Prostate gland (tissue), 2 donors: Measurements from ENCODE around the gene PRKCG. TPM values are rescaled to one million over a fixed set of nuclear protein-coding genes. Genes with fewer than 3 reads are reported as not detected.
"Not testable (repeated sequence)": the region's sequence is repeated elsewhere in the genome, so short reads cannot be mapped to it uniquely, and the experiment has no call there.

Experiments
- DNase-seq: peaks from one replicate; pipeline ENCODE4 v3.0.0-alpha.2; 2019; ENCODE audit warnings: low spot score
- H3K27ac ChIP-seq, 2 donors: fragments of 200-600 bp; sonication (generic); 2 replicates each; pipeline ENCODE4 v1.5.1; 2017 to 2019
- H3K27me3 ChIP-seq: fragments of 200-600 bp; sonication (generic); replicated peaks from 2 replicates; pipeline ENCODE4 v1.5.1; 2019; ENCODE audit not compliant: insufficient read depth
- H3K36me3 ChIP-seq, 2 donors: fragments of 200-600 bp; sonication (generic); 1 replicate in 1 of 2; 2 replicates in 1 of 2; pipeline versions ENCODE4 v1.5.1 to v1.8.1; 2017 to 2019
- H3K4me1 ChIP-seq: fragments of 200-600 bp; sonication (generic); replicated peaks from 2 replicates; pipeline ENCODE4 v1.5.1; 2019
- H3K4me3 ChIP-seq, 2 donors: fragments of 200-600 bp; sonication (generic); 2 replicates each; pipeline ENCODE4 v1.5.1; 2017 to 2019
- H3K9me3 ChIP-seq: fragments of 200-600 bp; sonication (generic); 2 replicates; pipeline ENCODE4 v1.5.1; 2017
- POLR2A ChIP-seq: fragments of 450-650 bp; IDR thresholded peaks from one replicate; pipeline ENCODE4 v1.6.1; 2016; ENCODE audit warnings: antibody characterized with exemption, mild to moderate bottlenecking
- POLR2AphosphoS5 ChIP-seq: sonication (generic); formaldehyde crosslinking; IDR thresholded peaks from one replicate; pipeline ENCODE4 v1.6.1; 2017; ENCODE audit warnings: antibody characterized with exemption
- WGBS: methylation state at CpG from one replicate; pipeline ENCODE4 v1.1.5; 2018; 5-methylcytosine and 5-hydroxymethylcytosine counted together
- intact Hi-C: fragments of 100-400 bp; cut with DNase I; formaldehyde crosslinking; loops from one replicate; pipeline ENCODE4 v1.14.2; 2022
- total RNA-seq, 2 donors: library from RNA; depleted of rRNA; stranded (reverse); fragments of >200 nt; gene quantifications; one replicate each; pipeline ENCODE4 v1.1.0, GENCODE V29; 2016
- TF ChIP-seq, protein P1 (sequence below), 4 experiments: fragments of 200-600 bp in 2 of 4; fragments of 450-650 bp in 2 of 4; sonication (generic) in 2 of 4; IDR thresholded peaks; 1 replicate in 3 of 4; 2 replicates in 1 of 4; pipeline ENCODE4 v1.5.1; 2016 to 2019; ENCODE audit warnings: antibody characterized with exemption in 4 of 4, mild to moderate bottlenecking in 2 of 4, moderate library complexity in 2 of 4

Gene PRKCG
- total RNA-seq, 2 donors from 2014 or later, result 0.97 TPM; not detected in 1

DNA sequence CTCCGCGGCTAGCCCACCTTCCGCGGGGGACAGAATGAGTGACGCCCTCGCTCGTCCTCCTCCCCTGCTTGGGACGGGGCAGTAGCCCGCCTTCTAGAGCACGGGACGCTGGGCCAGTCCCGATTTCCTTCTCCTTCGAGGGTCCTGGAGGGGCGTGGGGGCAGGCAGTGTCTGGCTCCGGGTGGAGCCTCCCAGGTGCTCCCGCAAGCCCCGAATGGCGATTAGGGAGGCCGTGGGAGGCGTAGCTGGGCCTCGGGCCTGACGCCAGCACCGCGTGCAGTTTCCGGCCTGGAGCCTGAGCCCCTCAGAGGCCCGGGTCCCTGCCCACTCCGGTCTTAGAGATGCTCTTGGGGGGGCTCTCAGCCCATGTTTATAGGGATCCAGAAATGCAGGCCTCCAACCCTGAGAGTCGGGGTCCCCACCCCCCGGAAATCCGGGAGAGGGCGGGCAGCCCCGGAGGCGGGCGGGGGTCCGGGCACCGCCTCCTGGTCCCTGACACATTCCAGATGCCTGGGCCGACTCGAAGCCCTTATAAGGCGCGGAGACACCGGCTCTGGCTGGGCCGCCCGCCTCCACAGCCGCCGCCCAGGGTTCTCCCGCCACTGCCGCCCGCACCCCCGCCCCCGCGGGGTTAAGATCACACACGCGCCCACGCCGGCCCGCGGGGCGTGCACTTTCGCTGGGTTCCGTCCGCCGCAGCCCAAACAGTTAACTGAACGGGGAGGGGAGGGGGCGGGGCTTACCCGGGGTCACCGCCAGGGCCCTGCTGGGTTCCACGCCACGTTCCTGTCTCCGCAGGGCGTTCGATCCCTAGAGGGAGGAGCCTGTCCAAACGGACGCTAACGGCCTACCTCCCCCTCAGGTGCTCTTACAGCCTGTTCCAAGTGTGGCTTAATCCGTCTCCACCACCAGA, 12.8 kb upstream of the PRKCG start:
- under 1% methylated on average over 68 of the region's 75 CpGs for WGBS
- no peaks in the 10 kb centered on the region for H3K27me3 ChIP-seq
- DNase-seq, result peak; percentile 82
- peak overlapping the region; percentile 90 to 93 for H3K27ac ChIP-seq
- H3K36me3 ChIP-seq, result peaks cover 8 to 12% of the 10 kb centered on the region in 2 donors
- TF ChIP-seq, protein P1, sequence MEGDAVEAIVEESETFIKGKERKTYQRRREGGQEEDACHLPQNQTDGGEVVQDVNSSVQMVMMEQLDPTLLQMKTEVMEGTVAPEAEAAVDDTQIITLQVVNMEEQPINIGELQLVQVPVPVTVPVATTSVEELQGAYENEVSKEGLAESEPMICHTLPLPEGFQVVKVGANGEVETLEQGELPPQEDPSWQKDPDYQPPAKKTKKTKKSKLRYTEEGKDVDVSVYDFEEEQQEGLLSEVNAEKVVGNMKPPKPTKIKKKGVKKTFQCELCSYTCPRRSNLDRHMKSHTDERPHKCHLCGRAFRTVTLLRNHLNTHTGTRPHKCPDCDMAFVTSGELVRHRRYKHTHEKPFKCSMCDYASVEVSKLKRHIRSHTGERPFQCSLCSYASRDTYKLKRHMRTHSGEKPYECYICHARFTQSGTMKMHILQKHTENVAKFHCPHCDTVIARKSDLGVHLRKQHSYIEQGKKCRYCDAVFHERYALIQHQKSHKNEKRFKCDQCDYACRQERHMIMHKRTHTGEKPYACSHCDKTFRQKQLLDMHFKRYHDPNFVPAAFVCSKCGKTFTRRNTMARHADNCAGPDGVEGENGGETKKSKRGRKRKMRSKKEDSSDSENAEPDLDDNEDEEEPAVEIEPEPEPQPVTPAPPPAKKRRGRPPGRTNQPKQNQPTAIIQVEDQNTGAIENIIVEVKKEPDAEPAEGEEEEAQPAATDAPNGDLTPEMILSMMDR (IDR thresholded peaks at IDR 0.05), result peak; percentile 13 to 72 (median 43)
- TF ChIP-seq POLR2A (peak; percentile 65), POLR2AphosphoS5 (peak; percentile 90)
- peak overlapping the region; percentile 64 to 80 for H3K4me3 ChIP-seq
- intact Hi-C loops, result loop anchor here (10.0 kb wide), 1 partner anchor 266 kb away; the partner anchor contains the start of gene CNOT3
- H3K9me3 ChIP-seq, result no peaks in the 10 kb centered on the region
- no peaks in the 10 kb centered on the region for H3K4me1 ChIP-seq

DNA sequence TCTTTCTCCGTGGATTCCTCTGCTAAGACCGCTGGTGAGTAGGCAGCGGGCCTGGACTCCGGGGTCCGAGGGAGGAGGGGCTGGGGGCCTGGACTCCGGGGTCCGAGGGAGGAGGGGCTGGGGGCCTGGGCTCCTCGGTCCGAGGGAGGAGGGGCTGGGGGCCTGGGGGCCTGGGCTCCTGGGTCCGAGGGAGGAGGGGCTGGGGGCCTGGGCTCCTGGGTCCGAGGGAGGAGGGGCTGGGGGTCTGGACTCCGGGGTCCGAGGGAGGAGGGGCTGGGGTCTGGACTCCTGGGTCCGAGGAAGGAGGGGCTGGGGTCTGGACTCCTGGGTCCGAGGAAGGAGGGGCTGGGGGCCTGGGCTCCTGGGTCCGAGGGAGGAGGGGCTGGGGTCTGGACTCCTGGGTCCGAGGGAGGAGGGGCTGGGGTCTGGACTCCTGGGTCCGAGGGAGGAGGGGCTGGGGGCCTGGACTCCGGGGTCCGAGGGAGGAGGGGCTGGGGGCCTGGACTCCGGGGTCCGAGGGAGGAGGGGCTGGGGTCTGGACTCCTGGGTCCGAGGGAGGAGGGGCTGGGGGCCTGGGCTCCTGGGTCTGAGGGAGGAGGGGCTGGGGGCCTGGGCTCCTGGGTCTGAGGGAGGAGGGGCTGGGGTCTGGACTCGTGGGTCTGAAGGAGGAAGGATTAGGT, 12.1 kb upstream of the PRKCG start:
- not testable (repeated sequence) for H3K9me3 ChIP-seq, H3K27me3 ChIP-seq, DNase-seq, H3K4me1 ChIP-seq
- peaks cover 8 to 16% of the 10 kb centered on the region in 2 donors for H3K36me3 ChIP-seq
- WGBS, result 0% methylated on average over 11 of the region's 24 CpGs
- H3K4me3 ChIP-seq, result peak overlapping the region; percentile 64 to 80
- intact Hi-C loops, result loop anchor here (10.0 kb wide), 1 partner anchor 265 kb away; the partner anchor contains the start of gene CNOT3
- peak overlapping the region; percentile 90 to 93 for H3K27ac ChIP-seq

DNA sequence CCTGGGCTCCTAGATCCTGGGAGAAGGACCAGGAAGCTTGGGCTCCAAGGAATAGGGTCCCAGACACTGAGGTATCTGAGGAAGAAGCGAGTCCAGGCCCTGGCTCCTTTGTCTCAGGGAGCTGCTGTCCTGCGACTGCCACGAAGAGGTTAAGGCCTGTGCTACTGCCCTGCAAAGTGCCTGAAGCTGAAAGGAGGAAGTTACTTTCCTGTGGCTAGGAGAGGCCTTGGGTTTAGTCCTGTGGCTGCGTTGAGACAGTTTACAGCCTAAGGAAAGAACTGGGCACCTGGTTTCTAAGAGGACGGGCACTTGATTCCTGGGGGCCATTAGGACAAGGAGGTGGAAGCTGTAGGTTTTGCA, 11.5 kb upstream of the PRKCG start:
- peaks cover 8 to 16% of the 10 kb centered on the region in 2 donors for H3K36me3 ChIP-seq
- H3K4me3 ChIP-seq, result peak overlapping the region in 1 of 2 donors; percentile 80
- H3K27me3 ChIP-seq, result no peaks in the 10 kb centered on the region
- H3K4me1 ChIP-seq, result no peaks in the 10 kb centered on the region
- no peaks in the 10 kb centered on the region for H3K9me3 ChIP-seq
- intact Hi-C loops, result no loop called here
- DNase-seq, result no peak
- H3K27ac ChIP-seq, result peak overlapping the region; percentile 90 to 93
- TF ChIP-seq, protein P1 (IDR thresholded peaks at IDR 0.05), result no peak
- TF ChIP-seq POLR2AphosphoS5, result no peak
- peak; percentile 15 for TF ChIP-seq POLR2A
- WGBS, result 55% methylated on average over 5 of the region's 5 CpGs

DNA sequence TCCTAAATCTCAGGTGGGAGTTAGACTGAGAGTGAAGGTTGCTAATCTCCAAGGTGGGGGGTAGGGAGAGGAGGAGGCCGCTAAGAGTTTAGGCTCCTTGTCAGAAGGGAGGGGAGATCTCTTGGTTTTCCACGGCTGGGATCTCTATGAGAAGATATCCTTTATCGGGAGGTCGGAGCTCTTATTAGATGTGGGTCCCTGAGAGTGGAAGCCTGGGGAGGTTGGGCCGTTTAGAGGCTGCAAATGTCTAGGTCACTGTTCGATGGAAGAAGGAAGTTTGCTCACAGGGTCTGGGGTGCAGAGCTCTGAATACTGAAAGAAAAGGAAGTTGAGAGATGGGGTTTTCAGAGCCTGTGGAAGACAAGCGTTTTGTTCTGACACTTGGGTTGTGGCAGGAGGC, 10.5 kb upstream of the PRKCG start:
- H3K9me3 ChIP-seq, result no peaks in the 10 kb centered on the region
- H3K27me3 ChIP-seq, result no peaks in the 10 kb centered on the region
- H3K4me1 ChIP-seq, result no peaks in the 10 kb centered on the region
- 49% methylated on average over 7 of the region's 7 CpGs for WGBS
- TF ChIP-seq, protein P1 (IDR thresholded peaks at IDR 0.05), result no peak
- TF ChIP-seq POLR2A (no peak), POLR2AphosphoS5 (no peak)
- no peak for DNase-seq
- H3K4me3 ChIP-seq, result no peak overlapping the region
- intact Hi-C loops, result no loop called here
- peaks cover 8 to 16% of the 10 kb centered on the region in 2 donors for H3K36me3 ChIP-seq
- no peak overlapping the region for H3K27ac ChIP-seq

DNA sequence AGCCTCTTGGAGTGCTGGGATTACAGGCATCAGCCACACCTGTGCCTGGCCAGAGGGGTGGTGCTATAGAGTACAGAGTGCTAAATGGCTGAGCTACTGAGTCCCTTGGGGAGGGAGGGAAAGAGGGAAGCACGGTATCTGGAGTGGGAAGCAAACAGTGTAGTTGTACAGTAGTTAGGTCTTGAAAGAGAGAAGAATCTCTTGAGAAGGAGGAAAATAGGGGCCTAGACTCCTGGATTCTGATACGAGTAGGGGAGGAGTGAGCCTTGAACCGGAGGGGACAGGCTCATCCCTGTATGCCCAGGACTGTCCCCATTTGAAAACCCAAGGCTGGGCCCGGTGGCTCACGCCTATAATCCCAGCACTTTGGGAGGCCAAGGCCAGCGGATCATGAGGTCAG, 9.2 kb upstream of the PRKCG start:
- H3K36me3 ChIP-seq, result peaks cover 8 to 16% of the 10 kb centered on the region in 2 donors
- intact Hi-C loops, result no loop called here
- H3K4me1 ChIP-seq, result no peaks in the 10 kb centered on the region
- no peaks in the 10 kb centered on the region for H3K27me3 ChIP-seq
- no peak for DNase-seq
- 75% methylated on average over 6 of the region's 6 CpGs for WGBS
- H3K4me3 ChIP-seq, result no peak overlapping the region
- H3K9me3 ChIP-seq, result no peaks in the 10 kb centered on the region
- TF ChIP-seq POLR2AphosphoS5, result no peak
- TF ChIP-seq, protein P1 (IDR thresholded peaks at IDR 0.05), result no peak
- no peak overlapping the region for H3K27ac ChIP-seq
